Skin epidermis (tissue), 12 donors: ENCODE data around the gene ZNF605.
"Not testable (repeated sequence)": the region's sequence is repeated elsewhere in the genome, so short reads cannot be mapped to it uniquely, and the experiment has no call there.

Experiments used
- H3K27ac ChIP-seq, 21 experiments: fragments of 200-600 bp; sonication (generic) in 11 of 21; one replicate each; pipeline ENCODE4 v1.5.0; 2020; ENCODE audit warnings: mild to moderate bottlenecking in 3 of 21, inconsistent platforms in 2 of 21, moderate library complexity in 2 of 21
- H3K4me3 ChIP-seq, 7 experiments: fragments of 200-600 bp; sonication (generic) in 2 of 7; one replicate each; pipeline ENCODE4 v1.5.0; 2020; ENCODE audit warnings: inconsistent platforms in 2 of 7, mild to moderate bottlenecking in 2 of 7, moderate library complexity in 1 of 7

Gene ZNF605

GRCh38 chr12:132950844-132951535, 5.1 kb downstream of the ZNF605 start:
- H3K4me3 ChIP-seq, result no peak overlapping the region
- H3K27ac ChIP-seq, result no peak overlapping the region

GRCh38 chr12:132949936-132950837, 5.9 kb downstream of the ZNF605 start:
- Histone ChIP-seq H3K4me3 (no peak overlapping the region), H3K27ac (no peak overlapping the region)

- Histone ChIP-seq H3K27ac (no peak overlapping the region), H3K4me3 (no peak overlapping the region)
Measured at GRCh38 chr12:132948146-132949066, 7.7 kb downstream of the ZNF605 start.

- H3K27ac ChIP-seq, result no peak overlapping the region
- H3K4me3 ChIP-seq, result no peak overlapping the region
Measured at GRCh38 chr12:132946246-132946820, 9.8 kb downstream of the ZNF605 start.

DNA sequence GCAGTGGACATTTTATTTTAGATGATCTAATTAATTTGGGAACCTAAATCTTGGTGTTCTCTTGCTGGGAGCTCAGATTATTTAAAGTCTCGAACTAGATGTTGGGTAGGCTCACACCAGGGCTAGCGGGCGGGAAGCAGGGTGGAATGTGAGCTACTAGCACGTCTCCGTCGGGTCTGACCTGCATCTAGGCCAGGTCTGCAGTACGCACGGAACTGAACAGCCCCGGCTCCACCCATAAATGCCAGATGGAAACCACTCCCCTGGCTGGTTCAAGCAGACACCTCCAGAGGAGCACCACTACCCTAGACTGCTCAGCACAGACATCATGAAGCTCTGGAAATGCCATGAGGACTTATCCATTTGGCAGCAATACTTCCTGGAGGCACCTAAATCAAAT, 10.3 kb downstream of the ZNF605 start:
- Histone ChIP-seq H3K4me3 (no peak overlapping the region), H3K27ac (no peak overlapping the region)

GRCh38 chr12:132942611-132943010, 13.5 kb downstream of the ZNF605 start:
- Histone ChIP-seq H3K27ac (no peak overlapping the region), H3K4me3 (no peak overlapping the region)

GRCh38 chr12:132941336-132941954, 14.7 kb downstream of the ZNF605 start:
- H3K4me3 ChIP-seq, result no peak overlapping the region
- no peak overlapping the region for H3K27ac ChIP-seq

- no peak overlapping the region for H3K4me3 ChIP-seq
- no peak overlapping the region for H3K27ac ChIP-seq
Measured at GRCh38 chr12:132940071-132940719, 15.9 kb downstream of the ZNF605 start.

GRCh38 chr12:132938807-132939206, 17.3 kb downstream of the ZNF605 start:
- H3K4me3 ChIP-seq, H3K27ac ChIP-seq: not testable (repeated sequence)

DNA sequence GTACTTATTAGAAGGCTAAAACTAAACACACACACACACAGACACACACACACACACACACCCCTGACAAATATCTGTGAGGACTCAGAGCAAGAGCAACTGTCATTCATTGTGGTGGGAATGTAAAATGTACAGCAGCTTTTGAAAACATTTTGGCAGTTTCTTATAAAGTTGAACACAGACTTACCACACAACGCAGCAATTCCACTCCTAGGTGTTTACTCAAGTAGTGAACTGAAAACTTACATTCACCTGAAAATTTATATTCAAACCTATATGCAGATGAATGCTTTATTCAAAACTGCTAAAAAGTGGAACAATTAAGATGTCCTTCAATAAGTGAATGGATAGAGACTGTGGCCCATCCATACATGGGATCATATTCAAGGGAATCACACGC, 18.6 kb downstream of the ZNF605 start:
- H3K4me3 ChIP-seq, result no peak overlapping the region
- H3K27ac ChIP-seq, result no peak overlapping the region

DNA sequence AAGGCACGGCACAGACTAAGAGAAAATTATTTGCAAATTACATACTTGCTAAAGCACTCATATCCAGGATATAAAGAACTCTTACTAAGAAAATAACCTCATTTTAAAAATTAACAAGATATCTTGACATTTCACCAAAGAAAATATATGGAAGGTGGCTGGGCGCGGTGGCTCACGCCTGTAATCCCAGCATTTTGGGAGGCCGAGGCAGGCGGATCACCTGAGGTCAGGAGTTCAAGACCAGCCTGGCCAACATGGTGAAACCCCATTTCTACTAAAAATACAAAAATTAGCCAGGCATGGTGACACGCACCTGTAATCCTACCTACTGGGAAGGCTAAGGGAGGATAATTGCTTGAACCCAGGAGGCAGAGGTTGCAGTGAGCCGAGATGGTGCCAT, 19.2 kb downstream of the ZNF605 start:
- not testable (repeated sequence) for H3K27ac ChIP-seq, H3K4me3 ChIP-seq

DNA sequence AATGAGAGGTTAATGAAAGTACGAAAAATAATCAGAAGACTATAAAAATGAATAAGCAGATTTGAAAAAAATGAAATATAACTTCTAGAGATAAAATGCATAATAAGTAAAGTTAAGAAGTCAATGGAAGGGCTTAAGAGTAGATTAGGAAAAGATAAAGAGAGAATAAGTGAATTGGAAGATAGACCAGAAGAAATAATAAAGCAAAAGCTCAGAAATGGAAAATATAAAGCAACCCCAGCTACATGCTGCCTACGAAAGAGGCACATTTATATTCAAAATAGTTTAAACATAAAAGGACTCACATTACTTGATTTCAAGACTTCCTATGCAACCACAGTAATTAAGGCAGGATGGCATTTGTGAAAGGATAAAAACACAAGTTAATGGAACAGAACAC, 19.9 kb downstream of the ZNF605 start:
- Histone ChIP-seq H3K27ac (no peak overlapping the region), H3K4me3 (no peak overlapping the region)

DNA sequence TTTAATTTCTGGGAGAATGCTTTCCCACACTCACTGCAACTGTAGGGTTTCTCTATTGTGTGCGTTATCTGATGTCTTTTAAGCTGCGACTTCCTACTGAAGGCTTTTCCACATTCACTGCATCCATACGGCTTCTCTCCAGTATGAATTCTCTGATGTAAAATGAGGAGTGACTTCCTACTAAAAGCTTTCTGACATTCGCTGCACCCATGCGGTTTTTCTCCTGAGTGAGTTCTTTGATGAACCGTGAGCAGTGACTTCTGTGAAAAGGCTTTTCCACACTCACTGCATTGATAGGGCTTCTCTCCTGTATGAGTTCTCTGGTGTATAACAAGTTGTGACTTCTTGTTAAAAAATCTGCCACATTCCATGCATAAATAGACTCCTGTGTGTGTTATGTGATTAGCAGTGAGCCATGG, 29.7 kb downstream of the ZNF605 start:
- H3K27ac ChIP-seq, result no peak overlapping the region
- H3K4me3 ChIP-seq, result no peak overlapping the region

DNA sequence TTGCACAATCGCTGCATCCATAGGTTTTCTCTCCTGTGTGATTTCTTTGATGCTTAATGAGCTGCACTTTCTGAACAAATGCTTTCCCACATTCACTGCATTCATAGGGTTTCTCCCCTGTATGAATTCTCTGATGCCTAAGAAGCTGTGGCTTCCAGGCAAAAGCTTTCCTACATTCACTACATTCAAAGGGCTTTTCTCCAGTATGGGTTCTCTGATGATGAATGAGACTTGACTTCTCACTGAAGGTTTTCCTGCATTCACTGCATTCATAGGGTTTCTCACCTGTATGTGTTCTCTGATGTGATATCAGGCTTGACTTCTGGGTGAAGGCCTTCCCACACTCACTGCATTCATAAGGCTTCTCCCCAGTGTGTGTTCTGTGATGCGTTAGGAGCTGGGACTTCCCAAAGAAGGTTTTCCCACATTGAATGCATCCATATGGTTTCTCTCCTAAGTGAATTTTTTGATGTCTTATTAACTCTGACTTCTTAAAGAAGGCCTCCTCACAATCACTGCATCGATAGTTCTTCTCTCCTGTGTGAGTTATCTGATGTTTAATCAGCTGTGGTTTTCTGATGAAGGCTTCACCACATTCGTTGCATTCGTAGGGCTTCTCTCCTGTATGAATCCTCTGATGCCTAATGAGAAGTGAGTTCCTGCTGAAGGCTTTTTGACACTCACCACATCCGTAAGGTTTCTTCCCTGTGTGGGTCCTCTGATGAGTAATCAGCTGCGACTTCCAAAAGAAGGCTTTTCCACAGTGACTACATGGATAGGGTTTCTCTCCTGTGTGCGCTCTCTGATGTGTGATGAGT, 30.3 kb downstream of the ZNF605 start:
- no peak overlapping the region for H3K27ac ChIP-seq

DNA sequence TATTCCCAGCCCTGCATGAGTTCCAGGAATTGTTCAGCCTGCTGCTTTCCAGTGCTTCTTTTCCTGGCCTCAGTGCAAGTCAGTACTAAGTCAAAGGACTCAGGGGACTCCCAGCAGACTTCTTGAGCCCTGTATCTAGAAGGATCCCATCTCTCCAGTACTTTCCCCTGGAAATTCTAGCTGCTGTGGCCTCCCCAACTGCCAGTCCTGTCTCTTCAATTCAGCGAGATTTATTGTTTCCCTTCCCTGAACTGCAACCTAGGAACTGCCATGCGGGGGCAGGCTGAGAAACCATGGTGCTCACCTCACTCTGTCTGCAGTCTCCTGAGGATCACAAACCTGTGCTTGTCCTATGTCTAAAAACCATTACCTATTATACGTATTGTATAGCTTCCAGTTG, 31.8 kb downstream of the ZNF605 start:
- no peak overlapping the region for H3K4me3 ChIP-seq

More for the DNA sequence above, 30.3 kb downstream of the ZNF605 start:
- H3K4me3 ChIP-seq, result no peak overlapping the region

DNA sequence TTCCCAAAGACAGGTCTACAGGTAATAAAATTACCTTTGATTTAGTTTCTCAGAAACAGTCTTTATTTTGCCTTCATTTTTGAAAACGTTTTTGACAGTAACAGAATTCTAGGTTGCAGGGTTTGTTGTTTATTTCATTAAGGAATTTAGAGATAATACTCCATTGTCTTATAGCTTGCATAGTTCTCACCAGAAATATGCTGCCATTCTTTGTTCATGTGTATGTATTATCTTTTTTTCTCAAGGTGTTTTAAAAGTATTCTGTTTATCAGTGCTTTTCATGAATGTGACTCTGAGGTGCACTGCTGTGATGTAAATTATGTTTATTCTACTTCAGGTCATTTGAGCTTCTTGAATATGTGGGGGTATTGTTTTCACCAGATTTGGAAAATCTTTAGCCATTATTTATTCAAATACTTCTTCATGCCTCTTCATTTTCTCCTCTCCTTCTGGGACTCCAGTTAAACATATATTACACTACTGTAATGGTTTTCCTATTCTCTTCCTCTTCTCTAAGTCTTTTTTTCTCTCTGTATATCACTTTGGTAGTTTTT, 32.7 kb downstream of the ZNF605 start:
- H3K4me3 ChIP-seq, result no peak overlapping the region
- H3K27ac ChIP-seq, result no peak overlapping the region

More for the DNA sequence above, 31.8 kb downstream of the ZNF605 start:
- no peak overlapping the region for H3K27ac ChIP-seq

GRCh38 chr12:132922676-132923075, 33.4 kb downstream of the ZNF605 start:
- Histone ChIP-seq H3K4me3 (no peak overlapping the region), H3K27ac (no peak overlapping the region)

GRCh38 chr12:132921685-132922084, 34.4 kb downstream of the ZNF605 start:
- Histone ChIP-seq H3K4me3 (no peak overlapping the region), H3K27ac (no peak overlapping the region)
